LNCAP (cell line): ENCODE results near the gene DCAF6.

Source experiments
- TF ChIP-seq, protein P1 (sequence below): fragments of 450-650 bp; IDR thresholded peaks from 2 replicates; pipeline ENCODE4 v1.5.1; 2017; ENCODE audit warnings: mild to moderate bottlenecking

DCAF6 gene

DNA sequence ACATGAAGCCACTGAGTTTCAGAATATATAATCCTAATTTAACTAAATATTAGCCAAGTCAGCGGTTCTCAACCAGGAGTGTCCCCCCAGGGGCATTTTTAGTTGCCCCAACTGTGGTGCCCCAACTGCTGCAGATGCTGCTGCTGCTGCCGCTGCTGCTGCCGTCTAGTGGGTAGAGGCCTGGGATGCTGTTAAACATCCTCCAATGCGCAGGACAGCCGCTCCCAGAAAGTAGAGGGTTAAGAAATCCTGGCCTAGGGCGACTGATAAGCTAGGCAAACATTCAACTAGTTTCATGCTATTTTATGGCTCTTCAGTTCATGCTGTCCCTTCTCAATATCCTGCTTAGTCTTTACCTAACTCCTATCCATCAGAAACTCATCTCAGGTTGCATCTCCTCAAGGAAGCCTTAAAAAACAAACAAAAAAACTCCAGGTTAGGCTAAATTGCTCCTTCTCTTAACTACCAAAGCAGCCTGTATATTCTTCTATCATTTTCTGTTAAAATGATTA lies 9.9 kb upstream of the DCAF6 start:
- TF ChIP-seq, protein P1, sequence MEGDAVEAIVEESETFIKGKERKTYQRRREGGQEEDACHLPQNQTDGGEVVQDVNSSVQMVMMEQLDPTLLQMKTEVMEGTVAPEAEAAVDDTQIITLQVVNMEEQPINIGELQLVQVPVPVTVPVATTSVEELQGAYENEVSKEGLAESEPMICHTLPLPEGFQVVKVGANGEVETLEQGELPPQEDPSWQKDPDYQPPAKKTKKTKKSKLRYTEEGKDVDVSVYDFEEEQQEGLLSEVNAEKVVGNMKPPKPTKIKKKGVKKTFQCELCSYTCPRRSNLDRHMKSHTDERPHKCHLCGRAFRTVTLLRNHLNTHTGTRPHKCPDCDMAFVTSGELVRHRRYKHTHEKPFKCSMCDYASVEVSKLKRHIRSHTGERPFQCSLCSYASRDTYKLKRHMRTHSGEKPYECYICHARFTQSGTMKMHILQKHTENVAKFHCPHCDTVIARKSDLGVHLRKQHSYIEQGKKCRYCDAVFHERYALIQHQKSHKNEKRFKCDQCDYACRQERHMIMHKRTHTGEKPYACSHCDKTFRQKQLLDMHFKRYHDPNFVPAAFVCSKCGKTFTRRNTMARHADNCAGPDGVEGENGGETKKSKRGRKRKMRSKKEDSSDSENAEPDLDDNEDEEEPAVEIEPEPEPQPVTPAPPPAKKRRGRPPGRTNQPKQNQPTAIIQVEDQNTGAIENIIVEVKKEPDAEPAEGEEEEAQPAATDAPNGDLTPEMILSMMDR = peak; percentile 77

DNA sequence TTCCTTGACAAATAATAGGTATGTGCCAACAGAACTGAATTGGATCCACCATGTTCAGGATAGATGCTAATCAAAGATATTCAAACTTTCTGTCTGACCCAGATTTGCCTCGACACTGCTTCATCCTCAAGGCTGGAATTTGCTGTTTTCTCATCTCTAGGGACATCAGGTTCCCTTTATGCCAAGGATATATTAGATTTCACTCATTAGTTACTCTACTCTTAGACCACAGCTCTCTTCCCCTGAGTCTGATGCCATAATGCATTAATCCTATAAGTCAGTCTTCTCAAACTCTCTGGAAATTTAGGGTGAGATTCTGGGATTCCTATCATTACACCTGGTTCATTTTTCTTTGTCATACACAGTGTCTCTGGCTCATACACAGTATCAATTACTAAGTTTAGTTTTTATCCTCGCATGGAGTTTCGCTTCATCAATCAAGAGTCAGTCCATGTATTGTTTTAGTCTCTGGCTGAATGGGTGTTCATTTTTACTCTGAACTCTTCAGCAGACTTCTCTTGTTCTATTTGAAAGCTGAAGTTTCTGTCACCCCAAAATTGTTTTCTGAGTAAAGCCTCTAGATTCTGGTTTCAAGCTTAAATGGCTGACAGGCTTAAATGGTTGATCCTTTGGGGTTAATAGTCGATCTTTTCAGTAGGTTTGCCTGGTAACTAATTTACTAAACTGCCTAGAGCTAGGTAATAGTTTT lies 9.3 kb upstream of the DCAF6 start:
- TF ChIP-seq, protein P1 = no peak

DNA sequence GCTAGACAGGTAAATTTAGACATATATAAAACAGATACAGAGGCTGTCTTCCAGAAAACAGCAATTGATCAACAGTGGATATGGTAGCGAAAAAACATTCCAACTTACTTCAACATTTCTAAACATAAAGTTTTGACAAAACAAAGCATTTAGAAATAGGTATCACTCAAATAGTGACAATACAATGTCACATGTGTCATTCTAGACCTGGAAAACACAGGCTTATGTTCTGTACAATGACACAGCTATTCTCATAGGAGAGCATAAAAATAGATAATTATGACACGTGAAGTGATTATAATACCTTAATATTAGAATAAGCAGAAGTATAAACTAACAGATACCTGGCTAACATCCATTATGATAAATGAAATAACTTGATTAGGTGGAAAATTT lies 8.0 kb upstream of the DCAF6 start:
- TF ChIP-seq, protein P1 = no peak

DNA sequence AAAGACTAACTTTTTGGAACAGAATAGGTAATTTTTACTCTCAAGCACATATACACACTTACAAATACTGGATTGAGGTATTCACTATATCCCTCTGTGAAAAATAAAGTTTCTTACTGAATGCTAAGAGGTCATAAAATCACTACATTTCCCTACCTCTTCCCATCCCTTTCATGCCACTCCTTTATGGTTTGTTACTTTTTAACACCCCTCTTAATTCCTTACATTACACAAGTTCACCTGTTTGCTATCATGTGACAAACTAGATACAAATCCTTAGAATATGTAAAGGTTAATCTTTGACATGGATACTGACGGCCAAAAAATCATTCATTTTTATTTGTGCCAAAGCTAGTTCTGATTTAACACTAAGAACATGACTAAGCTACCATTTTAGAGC lies 6.8 kb upstream of the DCAF6 start:
- TF ChIP-seq, protein P1 = no peak

DNA sequence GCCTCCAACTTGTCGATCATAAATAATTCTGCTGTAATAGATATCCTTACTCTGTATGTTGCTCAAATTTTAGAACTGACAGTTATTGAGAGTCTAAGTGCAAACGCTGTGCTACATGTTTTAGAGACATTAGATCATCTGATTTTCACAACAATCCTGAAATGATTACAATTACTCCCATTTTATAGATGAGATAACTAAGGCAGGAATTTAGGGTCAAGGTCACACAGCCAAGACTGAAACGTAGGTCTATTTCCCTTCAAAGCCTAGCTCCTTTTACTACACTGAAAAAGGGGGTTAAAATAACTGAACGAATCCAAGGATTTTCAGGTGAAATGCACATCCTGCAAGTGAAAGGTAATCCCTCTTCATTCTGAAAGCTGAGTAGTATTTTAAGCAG lies 2.7 kb upstream of the DCAF6 start:
- TF ChIP-seq, protein P1 = no peak

DNA sequence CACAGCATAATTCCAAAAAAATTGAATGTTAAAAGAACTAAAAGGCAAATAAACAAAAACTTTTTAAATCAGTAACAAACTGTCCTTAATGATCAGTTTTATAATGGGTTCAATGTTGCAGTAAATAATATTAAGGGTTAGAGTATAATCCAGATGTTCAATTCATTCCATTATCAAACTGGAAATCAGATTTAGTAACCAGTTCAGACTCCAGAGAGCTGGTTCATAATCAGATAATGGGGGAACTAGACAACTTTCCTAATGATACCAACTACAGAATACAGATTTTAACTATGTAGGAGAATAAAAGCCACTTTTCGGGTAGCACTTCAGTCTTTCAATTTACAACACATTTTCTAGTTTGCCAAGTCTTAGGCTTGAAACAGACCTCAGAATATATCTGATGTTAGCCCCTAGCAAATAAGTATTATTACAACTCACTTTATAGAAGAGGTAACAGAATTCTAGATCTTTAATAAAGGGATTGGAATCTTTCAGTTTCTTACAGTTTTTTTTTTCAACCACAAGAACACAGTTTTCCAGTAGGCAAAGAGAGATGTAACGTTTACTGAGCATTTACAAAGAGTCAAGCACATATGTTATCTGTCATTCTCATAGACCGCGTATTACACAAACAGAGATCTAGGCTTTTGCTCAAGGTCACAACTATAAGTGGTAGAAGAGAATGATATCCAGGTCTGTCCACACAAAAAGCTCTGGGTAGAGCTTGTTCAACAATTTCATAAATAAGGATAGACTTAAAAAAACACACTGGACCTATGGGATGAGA lies 1.9 kb upstream of the DCAF6 start:
- TF ChIP-seq, protein P1 = no peak

DNA sequence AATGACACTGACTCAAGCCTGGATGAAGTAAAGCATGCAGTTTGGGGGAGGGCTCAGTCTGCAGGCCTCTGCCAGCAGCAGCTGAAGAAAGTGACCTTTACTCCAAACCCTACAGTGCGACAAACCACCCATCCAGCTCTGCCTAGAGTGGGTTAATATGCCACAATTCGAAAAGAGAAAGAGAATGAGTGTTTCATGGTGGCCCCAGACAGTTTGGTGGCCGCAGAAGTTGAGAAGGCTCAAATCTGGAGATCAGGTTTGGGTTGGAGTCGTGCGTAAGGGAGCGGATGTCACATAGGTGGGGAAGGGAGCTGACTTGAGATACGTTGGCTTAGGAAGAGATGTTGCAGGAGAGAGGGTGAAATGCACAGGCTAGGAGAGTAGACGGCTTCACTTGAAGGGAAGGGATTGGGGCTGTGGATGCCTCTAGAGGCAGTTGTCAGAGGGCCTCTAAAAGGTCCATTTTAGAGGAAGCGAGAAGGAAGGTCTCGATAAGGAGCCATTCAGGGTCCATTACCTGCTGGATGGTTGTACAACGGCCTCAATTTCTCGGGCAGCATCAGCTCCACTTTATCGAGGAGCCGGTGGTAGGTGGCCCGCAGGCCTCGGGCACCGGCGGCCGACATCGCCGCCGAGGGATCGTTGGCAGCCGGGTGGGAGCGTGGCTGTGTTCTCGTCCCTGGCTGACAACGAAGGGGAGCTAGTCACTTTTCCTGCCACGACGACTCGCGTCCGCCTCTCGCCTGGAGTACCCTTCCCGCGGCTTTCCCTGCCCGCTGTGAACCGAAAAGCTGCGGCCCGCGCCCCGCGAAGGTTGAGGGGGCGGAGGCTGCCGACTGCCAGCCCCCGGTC lies 1.0 kb upstream of the DCAF6 start:
- TF ChIP-seq, protein P1 = no peak; the same call in 1 of the 2 replicates
